ENCODE measurements around the gene SH3BP5.

The SH3BP5 gene

GRCh38 chr3:15292765-15293522 lies 39.4 kb downstream of the SH3BP5 start:
- no peak for TF ChIP-seq CTCF (IDR thresholded peaks at IDR 0.05; ENCODE audit: insufficient read depth, missing control alignments)
- FAIRE-seq: no peak
- DNase-seq (ENCODE audit: insufficient read length, low spot score): no peak

GRCh38 chr3:15291589-15292541 lies 40.5 kb downstream of the SH3BP5 start:
- DNase-seq (ENCODE audit: insufficient read length, low spot score) (no peak), FAIRE-seq (no peak)
- no peak for TF ChIP-seq CTCF (IDR thresholded peaks at IDR 0.05; ENCODE audit: insufficient read depth, missing control alignments)

GRCh38 chr3:15290736-15291135 lies 41.6 kb downstream of the SH3BP5 start:
- no peak for TF ChIP-seq CTCF (IDR thresholded peaks at IDR 0.05; ENCODE audit: insufficient read depth, missing control alignments)
- DNase-seq (ENCODE audit: insufficient read length, low spot score): no peak
- no peak for FAIRE-seq

- DNase-seq (ENCODE audit: insufficient read length, low spot score) (no peak), FAIRE-seq (no peak)
- no peak for TF ChIP-seq CTCF (IDR thresholded peaks at IDR 0.05; ENCODE audit: insufficient read depth, missing control alignments)
These were observed 42.7 kb downstream of the SH3BP5 start for GRCh38 chr3:15289661-15290060.

- no peak for TF ChIP-seq CTCF (IDR thresholded peaks at IDR 0.05; ENCODE audit: insufficient read depth, missing control alignments)
These were observed 43.9 kb downstream of the SH3BP5 start for GRCh38 chr3:15288331-15289035.

GRCh38 chr3:15287565-15288330 lies 44.6 kb downstream of the SH3BP5 start:
- no peak for FAIRE-seq
- no peak for TF ChIP-seq CTCF (IDR thresholded peaks at IDR 0.05; ENCODE audit: insufficient read depth, missing control alignments)
- no peak for DNase-seq (ENCODE audit: insufficient read length, low spot score)

More at GRCh38 chr3:15288331-15289035, 43.9 kb downstream of the SH3BP5 start:
- FAIRE-seq: no peak
- no peak for DNase-seq (ENCODE audit: insufficient read length, low spot score)
